Neural progenitor cell (in vitro differentiated cells): ENCODE measurements around the gene PDE6B. TPM values are rescaled to one million over a fixed set of nuclear protein-coding genes. Genes with fewer than 3 reads are reported as not detected.

ENCODE experiments used
- DNase-seq: peaks from one replicate; pipeline ENCODE4 v3.0.0-alpha.2; 2016; ENCODE audit warnings: low spot score
- H2AFZ ChIP-seq: fragments of 200-600 bp; sonication (generic); replicated peaks from 2 replicates; pipeline ENCODE4 v1.6.1; 2016; ENCODE audit warnings: antibody characterized with exemption
- H3F3A ChIP-seq: fragments of 200-600 bp; sonication (generic); 2 replicates; pipeline ENCODE4 v1.6.1; 2016; ENCODE audit warnings: antibody characterized with exemption, low read depth
- H3K27ac ChIP-seq: fragments of 200-600 bp; sonication (generic); 2 replicates; pipeline ENCODE4 v1.5.1; 2016; ENCODE audit warnings: mild to moderate bottlenecking
- H3K27me3 ChIP-seq: fragments of 200-600 bp; sonication (generic); 2 replicates; pipeline ENCODE4 v1.6.1; 2016; ENCODE audit warnings: mild to moderate bottlenecking, moderate library complexity
- H3K36me3 ChIP-seq: fragments of 200-600 bp; sonication (generic); 2 replicates; pipeline ENCODE4 v1.5.1; 2016
- H3K4me1 ChIP-seq: fragments of 200-600 bp; sonication (generic); 2 replicates; pipeline ENCODE4 v1.6.1; 2016; ENCODE audit warnings: mixed run types
- H3K4me2 ChIP-seq: fragments of 200-600 bp; sonication (generic); 2 replicates; pipeline ENCODE4 v1.6.1; 2016
- H3K4me3 ChIP-seq: fragments of 200-600 bp; sonication (generic); 2 replicates; pipeline ENCODE4 v1.5.1; 2016
- H3K79me2 ChIP-seq: fragments of 200-600 bp; sonication (generic); 2 replicates; pipeline ENCODE4 v1.6.1; 2016; ENCODE audit warnings: low read depth
- H3K9ac ChIP-seq: fragments of 200-600 bp; sonication (generic); 2 replicates; pipeline ENCODE4 v1.6.1; 2016
- H3K9me3 ChIP-seq: fragments of 200-600 bp; sonication (generic); 2 replicates; pipeline ENCODE4 v1.5.1; 2016; ENCODE audit warnings: low read depth
- H4K20me1 ChIP-seq: fragments of 200-600 bp; sonication (generic); 2 replicates; pipeline ENCODE4 v1.6.1; 2016; ENCODE audit warnings: low read depth
- H3K27ac Mint-ChIP-seq: 3 replicates; pipeline ENCODE4 v1.8.0; 2021; ENCODE audit warnings: mixed read lengths
- H3K27me3 Mint-ChIP-seq: 2 replicates; pipeline ENCODE4 v1.8.0; 2022; ENCODE audit warnings: low read depth, mild to moderate bottlenecking, inconsistent platforms, moderate library complexity, mixed read lengths; ENCODE audit not compliant: insufficient read depth
- H3K36me3 Mint-ChIP-seq: 3 replicates; pipeline ENCODE4 v1.8.0; 2021; ENCODE audit warnings: mixed read lengths
- H3K4me1 Mint-ChIP-seq: 3 replicates; pipeline ENCODE4 v1.8.0; 2021; ENCODE audit warnings: mixed read lengths
- H3K4me3 Mint-ChIP-seq: 3 replicates; pipeline ENCODE4 v1.8.0; 2021; ENCODE audit warnings: mild to moderate bottlenecking, moderate library complexity, mixed read lengths
- H3K9me3 Mint-ChIP-seq: 3 replicates; pipeline ENCODE4 v1.8.0; 2020; ENCODE audit warnings: mixed read lengths
- EZH2 ChIP-seq: fragments of 200-600 bp; sonication (generic); IDR thresholded peaks from 2 replicates; pipeline ENCODE4 v1.6.1; 2017; ENCODE audit warnings: antibody characterized with exemption, mild to moderate bottlenecking, moderate library complexity
- EZH2phosphoT487 ChIP-seq: fragments of 200-600 bp; sonication (generic); IDR thresholded peaks from 2 replicates; pipeline ENCODE4 v1.6.1; 2017; ENCODE audit warnings: antibody characterized with exemption
- total RNA-seq: library from RNA; depleted of rRNA; stranded (reverse); fragments of >200 nt; gene quantifications from 2 replicates; pipeline ENCODE4 v1.2.3, GENCODE V29; 2015; ENCODE audit warnings: low replicate concordance
- TF ChIP-seq, protein P1 (sequence below): fragments of 200-600 bp; sonication (generic); IDR thresholded peaks from 2 replicates; pipeline ENCODE4 v1.5.1; 2017; ENCODE audit warnings: antibody characterized with exemption, mild to moderate bottlenecking

Gene PDE6B
- total RNA-seq, 1 donor from 2014 or later, result 4.3 TPM

DNA sequence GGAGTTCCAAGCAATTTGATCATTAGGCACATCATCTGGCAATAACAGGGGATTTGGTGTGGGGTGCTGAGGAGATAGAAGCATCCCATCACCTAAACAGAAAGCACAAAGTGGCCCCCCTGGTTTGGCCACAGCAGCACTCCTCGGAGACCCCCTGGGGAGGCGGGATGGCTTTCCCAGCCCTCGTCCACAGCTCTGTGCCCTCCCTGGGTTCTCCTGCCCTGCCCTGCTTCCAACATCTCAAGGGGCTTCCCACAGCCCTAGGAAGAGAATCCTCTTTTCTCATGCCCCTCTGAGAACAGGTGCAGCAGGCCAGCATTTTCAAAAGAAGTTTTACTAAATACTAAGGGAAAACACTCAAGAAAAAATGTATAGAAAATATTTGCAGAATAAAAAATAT lies 35.9 kb downstream of the PDE6B start:
- peaks cover 5% of the 10 kb centered on the region for H3F3A ChIP-seq
- H3K79me2 ChIP-seq, result no peaks in the 10 kb centered on the region
- no peak overlapping the region for H3K27ac ChIP-seq
- H3K4me1 Mint-ChIP-seq, result no peaks in the 10 kb centered on the region
- no peak overlapping the region for H3K4me3 Mint-ChIP-seq
- no peak for DNase-seq
- no peak overlapping the region for H2AFZ ChIP-seq
- H3K27me3 Mint-ChIP-seq, result peaks cover 18% of the 10 kb centered on the region
- H3K9me3 Mint-ChIP-seq, result no peaks in the 10 kb centered on the region
- H3K9ac ChIP-seq, result no peak overlapping the region
- no peak overlapping the region for H3K27ac Mint-ChIP-seq
- H3K4me3 ChIP-seq, result no peak overlapping the region
- H3K36me3 ChIP-seq, result no peaks in the 10 kb centered on the region
- H3K36me3 Mint-ChIP-seq, result no peaks in the 10 kb centered on the region
- H3K9me3 ChIP-seq, result no peaks in the 10 kb centered on the region
- peaks cover 5% of the 10 kb centered on the region for H3K4me1 ChIP-seq
- no peaks in the 10 kb centered on the region for H4K20me1 ChIP-seq
- TF ChIP-seq EZH2 (no peak), EZH2phosphoT487 (no peak)
- TF ChIP-seq, protein P1, sequence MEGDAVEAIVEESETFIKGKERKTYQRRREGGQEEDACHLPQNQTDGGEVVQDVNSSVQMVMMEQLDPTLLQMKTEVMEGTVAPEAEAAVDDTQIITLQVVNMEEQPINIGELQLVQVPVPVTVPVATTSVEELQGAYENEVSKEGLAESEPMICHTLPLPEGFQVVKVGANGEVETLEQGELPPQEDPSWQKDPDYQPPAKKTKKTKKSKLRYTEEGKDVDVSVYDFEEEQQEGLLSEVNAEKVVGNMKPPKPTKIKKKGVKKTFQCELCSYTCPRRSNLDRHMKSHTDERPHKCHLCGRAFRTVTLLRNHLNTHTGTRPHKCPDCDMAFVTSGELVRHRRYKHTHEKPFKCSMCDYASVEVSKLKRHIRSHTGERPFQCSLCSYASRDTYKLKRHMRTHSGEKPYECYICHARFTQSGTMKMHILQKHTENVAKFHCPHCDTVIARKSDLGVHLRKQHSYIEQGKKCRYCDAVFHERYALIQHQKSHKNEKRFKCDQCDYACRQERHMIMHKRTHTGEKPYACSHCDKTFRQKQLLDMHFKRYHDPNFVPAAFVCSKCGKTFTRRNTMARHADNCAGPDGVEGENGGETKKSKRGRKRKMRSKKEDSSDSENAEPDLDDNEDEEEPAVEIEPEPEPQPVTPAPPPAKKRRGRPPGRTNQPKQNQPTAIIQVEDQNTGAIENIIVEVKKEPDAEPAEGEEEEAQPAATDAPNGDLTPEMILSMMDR, result no peak
- H3K27me3 ChIP-seq, result no peaks in the 10 kb centered on the region
- H3K4me2 ChIP-seq, result no peak overlapping the region

- no peaks in the 10 kb centered on the region for H4K20me1 ChIP-seq
- TF ChIP-seq EZH2phosphoT487 (no peak), EZH2 (no peak)
- TF ChIP-seq, protein P1, result no peak
- no peak overlapping the region for H2AFZ ChIP-seq
- H3K4me1 ChIP-seq, result peaks cover 5% of the 10 kb centered on the region
- Mint-ChIP-seq H3K9me3 (no peaks in the 10 kb centered on the region), H3K4me3 (peak overlapping the region; percentile 33), H3K27me3 (peaks cover 13% of the 10 kb centered on the region), H3K36me3 (no peaks in the 10 kb centered on the region), H3K4me1 (no peaks in the 10 kb centered on the region), H3K27ac (no peak overlapping the region)
- no peaks in the 10 kb centered on the region for H3K9me3 ChIP-seq
- H3K79me2 ChIP-seq, result no peaks in the 10 kb centered on the region
- H3K27ac ChIP-seq, result no peak overlapping the region
- no peaks in the 10 kb centered on the region for H3K27me3 ChIP-seq
- no peak overlapping the region for H3K4me2 ChIP-seq
- peaks cover 5% of the 10 kb centered on the region for H3F3A ChIP-seq
- H3K9ac ChIP-seq, result no peak overlapping the region
- no peak overlapping the region for H3K4me3 ChIP-seq
- no peaks in the 10 kb centered on the region for H3K36me3 ChIP-seq
- no peak for DNase-seq
Observed at GRCh38 chr4:661881-662761, 36.7 kb downstream of the PDE6B start.

GRCh38 chr4:663046-663437 lies 37.7 kb downstream of the PDE6B start:
- no peaks in the 10 kb centered on the region for H3K4me1 Mint-ChIP-seq
- H3K27ac ChIP-seq, result no peak overlapping the region
- peak overlapping the region; percentile 71 for H3K4me3 Mint-ChIP-seq
- H3K4me1 ChIP-seq, result peaks cover 5% of the 10 kb centered on the region
- H3K4me3 ChIP-seq, result peak overlapping the region; percentile 63
- no peaks in the 10 kb centered on the region for H3K9me3 Mint-ChIP-seq
- H3K9ac ChIP-seq, result no peak overlapping the region
- no peaks in the 10 kb centered on the region for H3K79me2 ChIP-seq
- H3K9me3 ChIP-seq, result no peaks in the 10 kb centered on the region
- H2AFZ ChIP-seq, result peak overlapping the region; percentile 43
- no peaks in the 10 kb centered on the region for H3K36me3 Mint-ChIP-seq
- H3F3A ChIP-seq, result peaks cover 5% of the 10 kb centered on the region
- H3K4me2 ChIP-seq, result peak overlapping the region; percentile 78
- DNase-seq, result no peak
- peaks cover 13% of the 10 kb centered on the region for H3K27me3 Mint-ChIP-seq
- no peaks in the 10 kb centered on the region for H3K36me3 ChIP-seq
- H3K27ac Mint-ChIP-seq, result no peak overlapping the region
- H4K20me1 ChIP-seq, result no peaks in the 10 kb centered on the region
- H3K27me3 ChIP-seq, result no peaks in the 10 kb centered on the region
- TF ChIP-seq EZH2 (no peak), EZH2phosphoT487 (no peak)
- TF ChIP-seq, protein P1, result no peak
